Smooth muscle cell (in vitro differentiated cells): Measurements from ENCODE around the gene KLK5. TPM values are rescaled to one million over a fixed set of nuclear protein-coding genes. Genes with fewer than 3 reads are reported as not detected.
"Not testable (repeated sequence)": the region's sequence is repeated elsewhere in the genome, so short reads cannot be mapped to it uniquely, and the experiment has no call there.

ENCODE experiments used
- DNase-seq: peaks from one replicate; lab custom pipeline; 2025; ENCODE audit not compliant: unreplicated experiment; lab: John Stamatoyannopoulos, UW
- H2AFZ ChIP-seq: fragments of 200-600 bp; sonication (generic); 2 replicates; pipeline ENCODE4 v1.6.0; 2016; ENCODE audit warnings: antibody characterized with exemption, low read depth, mild to moderate bottlenecking
- H3F3A ChIP-seq: fragments of 200-600 bp; sonication (generic); 2 replicates; pipeline ENCODE4 v1.6.0; 2017; ENCODE audit warnings: antibody characterized with exemption, low read depth
- H3K27ac ChIP-seq: fragments of 200-600 bp; sonication (generic); 2 replicates; pipeline ENCODE4 v1.5.1; 2016; ENCODE audit warnings: low read depth, mild to moderate bottlenecking
- H3K27me3 ChIP-seq: fragments of 200-600 bp; sonication (generic); 2 replicates; pipeline ENCODE4 v1.6.1; 2016; ENCODE audit warnings: low read depth, mild to moderate bottlenecking
- H3K36me3 ChIP-seq: fragments of 200-600 bp; sonication (generic); 2 replicates; pipeline ENCODE4 v1.5.1; 2016; ENCODE audit warnings: low read depth
- H3K4me1 ChIP-seq: fragments of 200-600 bp; sonication (generic); 2 replicates; pipeline ENCODE4 v1.5.1; 2016; ENCODE audit warnings: low read depth
- H3K4me2 ChIP-seq: fragments of 200-600 bp; sonication (generic); 2 replicates; pipeline ENCODE4 v1.6.0; 2016; ENCODE audit warnings: mild to moderate bottlenecking
- H3K4me3 ChIP-seq: fragments of 200-600 bp; sonication (generic); 2 replicates; pipeline ENCODE4 v1.5.1; 2016; ENCODE audit warnings: mild to moderate bottlenecking
- H3K79me2 ChIP-seq: fragments of 200-600 bp; sonication (generic); 2 replicates; pipeline ENCODE4 v1.6.0; 2016; ENCODE audit warnings: low read depth, mild to moderate bottlenecking
- H3K9ac ChIP-seq: fragments of 200-600 bp; sonication (generic); 2 replicates; pipeline ENCODE4 v1.6.0; 2016; ENCODE audit warnings: low read depth
- H3K9me3 ChIP-seq: fragments of 200-600 bp; sonication (generic); replicated peaks from 2 replicates; pipeline ENCODE4 v1.5.1; 2016; ENCODE audit warnings: low read depth
- H4K20me1 ChIP-seq: fragments of 200-600 bp; sonication (generic); 2 replicates; pipeline ENCODE4 v1.6.0; 2016; ENCODE audit warnings: low read depth
- WGBS: methylation state at CpG from one replicate; pipeline ENCODE4 v1.1.7; 2016; ENCODE audit warnings: low lambda C conversion rate; 5-methylcytosine and 5-hydroxymethylcytosine counted together
- polyA plus RNA-seq: library from polyadenylated mRNA; unstranded; fragments of >200 nt; fragmentation: Nextera tagmentation; extraction: Ambion mirVana; gene quantifications from 2 replicates; pipeline ENCODE4 v1.2.1, GENCODE V29; 2016
- total RNA-seq: library from RNA; depleted of rRNA; stranded (reverse); fragments of >200 nt; gene quantifications from 2 replicates; pipeline ENCODE4 v1.2.3, GENCODE V29; 2014
- TF ChIP-seq, protein P1 (sequence below): fragments of 200-600 bp; sonication (generic); IDR thresholded peaks from 2 replicates; pipeline ENCODE4 v1.5.1; 2017; ENCODE audit warnings: borderline replicate concordance, mild to moderate bottlenecking, antibody characterized with exemption; ENCODE audit not compliant: insufficient read depth, poor library complexity, severe bottlenecking

The KLK5 gene
- total and polyA plus RNA-seq, 2 experiments from 2014 or later, result 0.38 to 1.2 TPM

DNA sequence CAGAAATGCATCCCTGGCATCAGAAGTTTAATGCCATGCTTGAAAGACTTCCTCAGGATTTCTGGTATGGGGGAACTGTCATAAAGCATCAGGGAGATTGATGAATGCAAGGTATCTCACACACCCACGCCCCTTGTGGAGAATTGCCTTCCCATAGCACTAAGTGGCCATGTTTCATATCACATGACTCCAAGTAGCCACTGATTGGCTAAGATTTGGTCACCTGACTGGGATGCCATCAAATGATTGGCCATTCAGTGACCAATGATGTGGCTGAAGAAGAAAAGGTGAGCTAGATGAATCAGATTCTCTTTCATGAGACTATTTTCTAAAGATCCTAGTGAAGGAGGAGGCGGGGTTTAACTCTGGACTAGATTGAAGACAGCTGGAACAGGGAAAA, 41.3 kb upstream of the KLK5 start:
- Histone ChIP-seq H3K36me3 (no peaks in the 10 kb centered on the region), H3F3A (no peaks in the 10 kb centered on the region), H3K27me3 (peaks cover 3% of the 10 kb centered on the region), H3K9ac (no peak overlapping the region), H3K4me1 (no peaks in the 10 kb centered on the region), H3K27ac (no peak overlapping the region), H3K9me3 (no peaks in the 10 kb centered on the region), H3K4me3 (no peak overlapping the region), H3K79me2 (no peaks in the 10 kb centered on the region), H2AFZ (no peak overlapping the region), H3K4me2 (no peak overlapping the region), H4K20me1 (no peaks in the 10 kb centered on the region)
- WGBS, result 90% methylated on average over 2 of the region's 2 CpGs
- TF ChIP-seq, protein P1, sequence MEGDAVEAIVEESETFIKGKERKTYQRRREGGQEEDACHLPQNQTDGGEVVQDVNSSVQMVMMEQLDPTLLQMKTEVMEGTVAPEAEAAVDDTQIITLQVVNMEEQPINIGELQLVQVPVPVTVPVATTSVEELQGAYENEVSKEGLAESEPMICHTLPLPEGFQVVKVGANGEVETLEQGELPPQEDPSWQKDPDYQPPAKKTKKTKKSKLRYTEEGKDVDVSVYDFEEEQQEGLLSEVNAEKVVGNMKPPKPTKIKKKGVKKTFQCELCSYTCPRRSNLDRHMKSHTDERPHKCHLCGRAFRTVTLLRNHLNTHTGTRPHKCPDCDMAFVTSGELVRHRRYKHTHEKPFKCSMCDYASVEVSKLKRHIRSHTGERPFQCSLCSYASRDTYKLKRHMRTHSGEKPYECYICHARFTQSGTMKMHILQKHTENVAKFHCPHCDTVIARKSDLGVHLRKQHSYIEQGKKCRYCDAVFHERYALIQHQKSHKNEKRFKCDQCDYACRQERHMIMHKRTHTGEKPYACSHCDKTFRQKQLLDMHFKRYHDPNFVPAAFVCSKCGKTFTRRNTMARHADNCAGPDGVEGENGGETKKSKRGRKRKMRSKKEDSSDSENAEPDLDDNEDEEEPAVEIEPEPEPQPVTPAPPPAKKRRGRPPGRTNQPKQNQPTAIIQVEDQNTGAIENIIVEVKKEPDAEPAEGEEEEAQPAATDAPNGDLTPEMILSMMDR, result no peak
- DNase-seq, result no peak

DNA sequence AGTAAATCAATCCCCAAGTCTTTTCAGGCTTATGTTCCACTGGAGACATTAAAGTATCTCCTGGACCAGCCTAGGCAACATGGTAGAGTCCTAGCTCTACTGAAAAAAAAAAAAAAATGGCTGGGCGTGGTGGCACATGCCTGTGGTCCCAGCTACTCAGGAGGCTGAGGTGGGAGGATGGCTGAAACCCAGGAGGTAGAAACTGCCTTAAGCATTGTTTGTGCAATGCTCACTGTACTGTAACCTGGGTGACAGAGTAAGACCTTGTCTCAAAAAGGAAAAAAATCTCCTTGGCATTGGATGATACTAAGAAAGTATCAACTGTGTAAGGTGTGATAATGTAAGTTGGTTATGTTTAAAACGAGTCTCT, 39.8 kb upstream of the KLK5 start:
- Histone ChIP-seq H3F3A (no peaks in the 10 kb centered on the region), H3K4me3 (no peak overlapping the region), H3K27me3 (peaks cover 3% of the 10 kb centered on the region), H3K9ac (no peak overlapping the region), H3K4me2 (no peak overlapping the region), H3K79me2 (no peaks in the 10 kb centered on the region), H3K9me3 (no peaks in the 10 kb centered on the region), H2AFZ (no peak overlapping the region), H3K27ac (no peak overlapping the region), H3K36me3 (no peaks in the 10 kb centered on the region), H3K4me1 (no peaks in the 10 kb centered on the region), H4K20me1 (no peaks in the 10 kb centered on the region)
- TF ChIP-seq, protein P1, result no peak
- WGBS, result 90% methylated on average over 2 of the region's 2 CpGs
- no peak for DNase-seq

DNA sequence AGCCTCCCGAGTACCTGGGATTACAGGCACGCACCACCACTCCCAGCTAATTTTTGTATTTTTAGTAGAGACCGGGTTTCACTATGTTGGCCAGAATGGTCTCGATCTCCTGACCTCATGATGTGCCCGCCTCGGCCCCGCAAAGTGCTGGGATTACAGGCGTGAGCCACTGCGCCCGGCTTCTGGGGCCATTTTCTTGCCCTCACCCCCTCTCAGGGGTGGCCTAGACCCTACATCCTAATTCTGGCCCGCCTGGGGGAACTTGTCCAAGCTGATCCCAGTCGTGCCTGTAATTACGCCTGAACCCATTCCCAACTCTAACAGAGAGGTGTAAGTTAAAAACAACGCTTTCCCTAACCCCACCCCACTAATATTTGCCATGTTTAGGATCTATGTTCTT, 31.6 kb upstream of the KLK5 start:
- not testable (repeated sequence) for H3K4me1 ChIP-seq, H4K20me1 ChIP-seq
- WGBS, result 89% methylated on average over 14 of the region's 14 CpGs

DNA sequence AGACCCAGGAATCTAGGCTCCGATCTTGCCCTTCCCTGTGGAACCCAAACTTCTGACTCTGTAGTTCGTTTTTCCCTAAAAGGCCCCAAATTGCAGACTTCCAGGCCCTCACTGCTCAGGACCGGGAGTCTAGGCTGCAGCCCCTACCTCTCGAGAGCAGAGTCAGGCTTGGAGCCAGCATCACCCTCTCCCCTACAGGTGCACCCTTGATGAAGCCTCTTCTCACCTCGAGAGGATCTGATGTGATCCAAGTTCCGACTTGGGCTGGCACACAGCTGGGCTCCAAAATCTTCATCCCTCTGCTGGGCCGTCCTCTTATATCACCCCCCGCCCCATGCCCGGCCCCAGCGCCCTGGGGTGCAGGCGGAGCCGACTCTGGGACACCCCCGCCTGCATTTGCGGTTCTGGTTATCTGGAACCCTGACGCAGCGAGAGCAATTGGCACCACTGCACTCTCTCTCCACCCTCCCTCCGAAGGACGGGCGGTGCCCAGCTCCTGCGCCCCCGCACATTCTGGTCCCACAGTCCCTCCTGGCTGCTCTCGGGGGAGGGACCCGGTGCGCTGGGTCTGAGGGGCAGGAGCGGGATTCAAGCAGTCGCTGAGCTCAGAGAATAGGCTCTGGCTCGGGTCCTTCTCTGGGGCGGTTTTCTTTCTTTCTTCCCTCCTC, 30.9 kb upstream of the KLK5 start, which contains the start of gene KLK7:
Gene KLK7, minus strand, starts transcription at position 293 of the 668 bp plus-strand sequence. CDS start 1,518 bp downstream, outside the sequence.
- Histone ChIP-seq H2AFZ (no peak within 1 kb of the TSS), H3F3A (no peaks in the 10 kb centered on the region), H3K4me1 (no peaks in the 10 kb centered on the region), H3K9me3 (no peaks in the 10 kb centered on the region), H3K27ac (no peak within 1 kb of the TSS), H3K4me2 (no peak within 1 kb of the TSS), H3K27me3 (peaks cover 19% of the 10 kb centered on the region), H3K79me2 (no peaks in the 10 kb centered on the region), H3K4me3 (no peak within 1 kb of the TSS), H4K20me1 (no peaks in the 10 kb centered on the region), H3K36me3 (no peaks in the 10 kb centered on the region), H3K9ac (no peak within 1 kb of the TSS)
- DNase-seq, result no peak
- TF ChIP-seq, protein P1, result no peak
- 41% methylated on average over 23 of the region's 28 CpGs for WGBS

More for the DNA sequence above, 31.6 kb upstream of the KLK5 start:
- H3K4me3 ChIP-seq, H2AFZ ChIP-seq, H3K9me3 ChIP-seq, DNase-seq, H3K4me2 ChIP-seq, H3K36me3 ChIP-seq, H3K79me2 ChIP-seq, H3K27ac ChIP-seq, H3F3A ChIP-seq, H3K9ac ChIP-seq: not testable (repeated sequence)
- H3K27me3 ChIP-seq, result peaks cover 19% of the 10 kb centered on the region
